ENCODE data around the gene IRAG1. TPM values are rescaled to one million over a fixed set of nuclear protein-coding genes. Genes with fewer than 3 reads are reported as not detected.

Gene IRAG1
- total RNA-seq, 2 experiments from 2014 or later: not detected

- no TSS peak for BruUV-seq (replicated peaks)
- no peaks in the 10 kb centered on the region for H3K9me3 ChIP-seq (ENCODE audit: low read length)
- no peak overlapping the region for H3K27ac ChIP-seq (ENCODE audit: low read depth, low read length, poor library complexity, severe bottlenecking)
- intact Hi-C loops (cut with micrococcal nuclease; ENCODE audit: unreplicated experiment): no loop called here
- no peaks in the 10 kb centered on the region for H4K20me1 ChIP-seq (ENCODE audit: insufficient read depth, low read length)
- TF ChIP-seq EZH2phosphoT487 (IDR thresholded peaks at IDR 0.05; ENCODE audit: borderline replicate concordance, low read depth, low read length) (no peak), CTCF (conservative IDR thresholded peaks at IDR 0.05; ENCODE audit: low read length) (no peak)
- ChIA-PET CTCF (ENCODE audit: unreplicated experiment) (no interaction called here), POLR2A (interaction anchor here (0.6 to 0.7 kb wide), 2 partner anchors 298 to 844 kb away, joined by 3 to 5 read pairs; no protein-coding TSS in a partner anchor)
- no peak overlapping the region for H3K4me2 ChIP-seq (ENCODE audit: low read length)
- H3K36me3 ChIP-seq (ENCODE audit: insufficient read depth, low read length): no peaks in the 10 kb centered on the region
- no peaks in the 10 kb centered on the region for H3K9me2 ChIP-seq (ENCODE audit: insufficient read depth, low read length)
- DNase-seq (ENCODE audit: low spot score): no peak
- no peak overlapping the region for H2AFZ ChIP-seq (ENCODE audit: low read length)
- H3K4me1 ChIP-seq (ENCODE audit: insufficient read depth, low read length, poor library complexity, severe bottlenecking): no peaks in the 10 kb centered on the region
- H3K4me3 ChIP-seq (ENCODE audit: low read depth, low read length, poor library complexity, severe bottlenecking): no peak overlapping the region
- no peaks in the 10 kb centered on the region for H3K79me2 ChIP-seq (ENCODE audit: insufficient read depth, low read depth, low read length)
These were observed 23.1 kb upstream of the IRAG1 start for GRCh38 chr11:10716543-10717259.

GRCh38 chr11:10716122-10716521 is 22.6 kb upstream of the IRAG1 start:
- no peaks in the 10 kb centered on the region for H3K4me1 ChIP-seq (ENCODE audit: insufficient read depth, low read length, poor library complexity, severe bottlenecking)
- H2AFZ ChIP-seq (ENCODE audit: low read length): no peak overlapping the region
- ChIA-PET POLR2A (interaction anchor here (0.6 to 0.7 kb wide), 2 partner anchors 297 to 843 kb away, joined by 3 to 5 read pairs; no protein-coding TSS in a partner anchor), CTCF (ENCODE audit: unreplicated experiment) (no interaction called here)
- H3K9me3 ChIP-seq (ENCODE audit: low read length): no peaks in the 10 kb centered on the region
- H3K9me2 ChIP-seq (ENCODE audit: insufficient read depth, low read length): no peaks in the 10 kb centered on the region
- H4K20me1 ChIP-seq (ENCODE audit: insufficient read depth, low read length): no peaks in the 10 kb centered on the region
- no peaks in the 10 kb centered on the region for H3K79me2 ChIP-seq (ENCODE audit: insufficient read depth, low read depth, low read length)
- intact Hi-C loops (cut with micrococcal nuclease; ENCODE audit: unreplicated experiment): no loop called here
- H3K27ac ChIP-seq (ENCODE audit: low read depth, low read length, poor library complexity, severe bottlenecking): no peak overlapping the region
- no peak overlapping the region for H3K4me3 ChIP-seq (ENCODE audit: low read depth, low read length, poor library complexity, severe bottlenecking)
- TF ChIP-seq CTCF (conservative IDR thresholded peaks at IDR 0.05; ENCODE audit: low read length): no peak
- no peak for TF ChIP-seq EZH2phosphoT487 (IDR thresholded peaks at IDR 0.05; ENCODE audit: borderline replicate concordance, low read depth, low read length)
- no peaks in the 10 kb centered on the region for H3K36me3 ChIP-seq (ENCODE audit: insufficient read depth, low read length)
- H3K4me2 ChIP-seq (ENCODE audit: low read length): no peak overlapping the region
- no peak for DNase-seq (ENCODE audit: low spot score)
- BruUV-seq (replicated peaks): no TSS peak

GRCh38 chr11:10715571-10715970 is 22.0 kb upstream of the IRAG1 start:
- POLR2A ChIA-PET: no interaction called here

More at GRCh38 chr11:10715571-10715970, 22.0 kb upstream of the IRAG1 start:
- H3K9me3 ChIP-seq (ENCODE audit: low read length): no peaks in the 10 kb centered on the region
- no peaks in the 10 kb centered on the region for H4K20me1 ChIP-seq (ENCODE audit: insufficient read depth, low read length)
- BruUV-seq (replicated peaks): no TSS peak
- H3K4me3 ChIP-seq (ENCODE audit: low read depth, low read length, poor library complexity, severe bottlenecking): no peak overlapping the region
- intact Hi-C loops (cut with micrococcal nuclease; ENCODE audit: unreplicated experiment): no loop called here
- no peaks in the 10 kb centered on the region for H3K9me2 ChIP-seq (ENCODE audit: insufficient read depth, low read length)
- no peak overlapping the region for H2AFZ ChIP-seq (ENCODE audit: low read length)
- no peaks in the 10 kb centered on the region for H3K4me1 ChIP-seq (ENCODE audit: insufficient read depth, low read length, poor library complexity, severe bottlenecking)
- no peaks in the 10 kb centered on the region for H3K79me2 ChIP-seq (ENCODE audit: insufficient read depth, low read depth, low read length)
- no peak overlapping the region for H3K4me2 ChIP-seq (ENCODE audit: low read length)
- no peak overlapping the region for H3K27ac ChIP-seq (ENCODE audit: low read depth, low read length, poor library complexity, severe bottlenecking)
- H3K36me3 ChIP-seq (ENCODE audit: insufficient read depth, low read length): no peaks in the 10 kb centered on the region
- CTCF ChIA-PET (ENCODE audit: unreplicated experiment): no interaction called here
- DNase-seq (ENCODE audit: low spot score): no peak
- TF ChIP-seq EZH2phosphoT487 (IDR thresholded peaks at IDR 0.05; ENCODE audit: borderline replicate concordance, low read depth, low read length): no peak
- TF ChIP-seq CTCF (conservative IDR thresholded peaks at IDR 0.05; ENCODE audit: low read length): no peak

Measured in OCI-LY7 (cell line).